Smooth muscle cell of the brain vasculature (primary cell): ENCODE measurements around the gene UNC5CL.

Experiments
- DNase-seq: peaks from one replicate; pipeline ENCODE4 v3.0.0-alpha.2; 2012; ENCODE audit warnings: low read depth, low spot score

UNC5CL gene

DNA sequence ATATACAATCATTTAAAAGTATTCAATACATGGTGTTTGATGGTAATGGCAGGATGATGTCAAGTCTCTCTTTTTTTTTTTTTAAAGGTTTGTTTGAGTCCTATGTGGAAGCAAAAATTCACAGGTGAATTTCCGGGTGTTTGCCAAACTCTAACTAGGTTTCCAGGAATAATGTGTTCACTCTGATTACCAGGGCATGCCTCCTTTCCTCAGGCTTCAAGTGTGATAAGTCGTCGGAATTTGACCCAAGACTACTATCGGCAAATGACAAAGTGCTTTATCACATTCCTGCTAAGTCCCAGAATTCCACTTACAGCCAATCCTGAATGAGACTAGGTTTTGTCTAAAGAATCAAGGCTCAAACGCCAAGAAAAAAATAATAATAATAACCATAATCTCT, 25.8 kb upstream of the UNC5CL start:
- no peak for DNase-seq

DNA sequence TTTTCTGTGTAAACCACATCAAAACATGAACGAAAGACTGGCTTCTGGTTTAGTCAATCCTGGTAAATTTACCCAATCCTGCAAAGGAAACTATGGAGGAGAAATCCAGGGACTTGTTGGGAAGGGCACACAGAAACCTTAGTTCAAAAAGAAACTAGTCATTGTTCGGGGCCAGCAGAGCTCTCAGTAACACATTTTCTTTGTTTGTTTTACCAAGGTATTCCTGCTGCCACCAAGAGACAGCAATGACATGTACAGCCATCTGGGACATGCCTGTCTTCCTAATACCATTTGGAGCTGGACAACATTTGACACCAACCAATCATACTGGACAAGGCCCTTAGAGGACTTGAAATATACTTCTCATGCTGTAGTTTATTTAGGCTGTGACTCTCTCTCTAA, 24.9 kb upstream of the UNC5CL start:
- DNase-seq = no peak

DNA sequence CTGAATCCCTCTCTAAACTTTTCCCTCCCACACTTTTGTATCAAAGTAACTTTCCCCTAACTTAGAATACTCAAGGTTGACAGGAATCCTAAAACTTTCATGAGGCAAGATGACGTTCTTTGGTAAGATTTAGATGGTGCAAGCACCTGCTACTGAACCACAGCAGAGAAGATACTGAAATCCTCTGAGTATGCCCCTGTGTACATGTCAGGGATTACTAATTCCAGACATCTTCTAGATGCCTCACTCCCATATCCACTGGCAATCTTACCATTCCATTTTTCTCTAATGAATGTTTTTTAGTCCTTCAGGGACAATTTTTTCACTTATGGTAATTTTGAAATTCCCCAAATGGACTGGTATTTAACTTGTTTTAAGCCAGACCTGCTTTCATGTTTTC, 23.0 kb upstream of the UNC5CL start:
- DNase-seq = no peak

DNA sequence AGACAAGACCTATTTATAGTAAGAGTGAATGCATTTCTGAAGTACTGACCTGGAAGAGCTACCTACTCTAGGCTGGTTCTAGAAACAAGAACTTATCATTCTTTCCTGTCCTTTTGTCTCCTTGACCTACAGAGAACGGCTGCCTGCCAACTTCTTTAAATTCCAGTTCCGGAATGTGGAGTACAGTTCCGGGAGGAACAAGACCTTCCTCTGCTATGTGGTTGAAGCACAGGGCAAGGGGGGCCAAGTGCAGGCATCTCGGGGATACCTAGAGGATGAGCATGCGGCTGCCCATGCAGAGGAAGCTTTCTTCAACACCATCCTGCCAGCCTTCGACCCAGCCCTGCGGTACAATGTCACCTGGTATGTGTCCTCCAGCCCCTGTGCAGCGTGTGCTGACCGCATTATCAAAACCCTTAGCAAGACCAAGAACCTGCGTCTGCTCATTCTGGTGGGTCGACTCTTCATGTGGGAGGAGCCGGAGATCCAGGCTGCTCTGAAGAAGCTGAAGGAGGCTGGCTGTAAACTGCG, 22.2 kb upstream of the UNC5CL start:
- no peak for DNase-seq

DNA sequence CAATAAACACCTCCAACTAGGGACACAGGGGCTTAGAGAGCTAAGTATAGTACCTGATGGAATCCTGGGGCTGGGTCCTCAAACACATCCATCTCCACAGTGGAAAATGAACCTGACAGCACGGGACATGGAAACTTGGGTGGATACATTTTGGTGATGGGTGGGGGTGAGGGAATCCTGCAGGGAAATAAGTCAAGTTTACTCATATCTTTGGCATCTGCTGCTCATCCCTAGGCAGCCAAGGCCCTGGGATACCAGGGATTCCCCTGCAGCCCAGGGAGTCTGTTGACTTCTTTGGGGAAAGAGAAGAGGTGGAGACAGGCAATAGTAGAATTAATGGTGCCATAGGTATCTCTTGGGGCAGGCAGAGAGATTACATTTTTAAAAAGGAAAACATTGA, 20.5 kb upstream of the UNC5CL start:
- DNase-seq = no peak

DNA sequence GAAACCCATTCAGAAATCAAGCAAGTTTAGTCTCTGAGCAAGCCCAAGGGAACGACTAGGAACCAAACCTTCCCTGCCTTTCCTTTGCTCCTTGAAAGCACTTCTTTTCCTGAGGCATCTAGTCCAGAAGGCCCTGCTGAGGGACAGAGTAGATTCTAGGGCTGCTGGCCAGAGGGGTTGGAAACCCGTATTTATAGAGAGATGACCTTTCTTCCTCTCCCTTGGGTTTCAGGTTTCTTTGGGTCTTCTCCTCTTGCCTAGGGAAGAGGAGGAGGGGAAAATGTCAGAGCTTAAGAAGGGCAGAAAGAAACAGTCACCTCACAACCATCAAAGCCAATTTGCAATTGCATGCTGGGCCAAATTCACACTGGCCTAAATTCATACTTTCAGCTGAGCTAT, 19.8 kb upstream of the UNC5CL start:
- DNase-seq = no peak

DNA sequence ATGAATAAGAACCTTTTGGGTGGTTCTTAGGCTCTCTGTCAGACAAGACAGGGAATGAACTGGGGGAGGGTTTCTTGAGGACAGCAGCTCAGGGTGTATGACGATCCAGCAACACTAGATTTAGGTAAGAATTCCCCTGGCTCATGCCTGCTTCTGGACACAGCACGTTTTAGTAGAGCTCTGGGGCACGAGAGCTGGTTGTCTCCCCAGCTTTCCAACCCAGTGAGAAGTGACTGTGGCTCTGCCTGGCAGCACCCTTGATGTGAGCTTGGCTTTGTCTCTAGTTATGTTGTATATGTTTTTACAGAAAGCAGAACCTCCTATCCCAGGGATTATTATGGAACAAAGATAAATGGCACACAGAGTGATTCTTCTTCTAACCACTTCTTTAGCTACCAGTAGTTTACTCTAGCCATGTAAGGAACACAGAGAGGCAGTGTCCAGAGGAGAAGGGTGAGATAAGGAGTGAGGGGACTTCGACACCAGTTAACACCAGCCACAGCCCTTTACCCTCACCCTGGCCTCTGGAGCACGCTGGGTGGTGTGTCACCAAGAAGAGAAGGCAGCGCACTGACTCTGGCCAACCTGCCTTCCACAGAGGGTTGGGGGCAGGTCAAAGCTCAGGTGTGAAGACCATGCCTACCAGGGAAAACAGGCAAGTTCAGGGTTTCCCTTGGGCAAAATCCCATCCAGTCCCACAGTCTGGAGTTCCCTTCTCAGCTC, 17.9 kb upstream of the UNC5CL start:
- no peak for DNase-seq

DNA sequence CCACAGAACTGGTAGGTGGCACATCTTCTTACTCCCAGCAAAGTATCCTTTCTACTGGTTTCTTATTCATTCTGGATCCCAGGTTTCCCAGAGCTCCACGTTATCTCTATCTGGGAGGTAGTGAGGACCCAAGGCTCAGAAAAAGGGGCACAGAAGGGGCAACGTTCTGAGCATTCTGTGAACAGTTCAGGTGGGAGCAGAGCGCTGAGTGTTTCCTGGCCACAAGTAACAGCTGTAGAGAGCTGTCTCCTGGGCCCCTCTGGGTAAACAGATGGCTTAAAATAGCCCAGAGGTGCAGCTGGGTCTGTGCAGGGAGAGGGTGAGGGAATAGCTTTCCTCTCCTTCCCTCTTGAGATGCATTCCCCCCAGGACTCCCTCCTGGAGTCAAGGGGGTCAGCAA, 16.1 kb upstream of the UNC5CL start:
- no peak for DNase-seq

DNA sequence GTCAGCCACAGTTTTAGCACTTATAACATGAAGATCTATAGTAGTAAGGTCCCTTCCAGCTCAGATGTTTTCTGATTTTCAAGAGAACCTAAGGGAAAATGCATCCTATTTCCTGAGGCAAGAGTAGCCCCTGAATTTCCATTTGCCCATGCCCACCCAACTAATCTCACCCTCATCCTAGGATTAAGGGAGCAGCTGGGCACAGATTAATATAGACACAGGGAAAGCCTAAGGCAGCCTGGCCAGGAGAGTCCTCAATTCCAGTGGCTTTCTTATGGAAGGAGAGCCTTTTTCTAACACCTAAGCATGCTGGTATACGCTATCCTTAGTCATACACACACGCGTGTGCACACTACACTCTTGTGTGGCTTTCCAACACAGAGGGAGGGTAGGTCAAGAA, 15.5 kb upstream of the UNC5CL start:
- DNase-seq = no peak

DNA sequence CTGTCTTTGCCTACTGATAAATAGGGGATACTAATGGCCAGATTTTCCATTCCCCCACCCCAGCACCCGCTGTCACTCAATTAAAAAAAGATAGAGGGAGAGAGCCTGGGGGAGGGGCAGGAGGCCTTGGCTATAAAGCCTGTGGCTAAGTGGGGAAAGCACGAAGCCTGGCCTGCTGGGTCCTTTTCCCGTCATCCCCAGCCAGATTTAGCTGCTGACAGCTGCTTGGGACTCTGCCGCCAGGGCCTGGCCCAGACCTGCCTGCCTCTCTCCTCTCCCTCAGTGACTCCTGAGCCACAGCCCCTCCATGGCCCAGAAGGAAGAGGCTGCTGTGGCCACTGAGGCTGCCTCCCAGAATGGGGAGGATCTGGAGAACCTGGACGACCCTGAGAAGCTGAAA, 14.0 kb upstream of the UNC5CL start, which contains the start of gene APOBEC2:
Gene APOBEC2, plus strand, starts transcription at position 162 of the 400 bp plus-strand sequence. Its CDS starts 146 bp downstream, at position 308.
- no peak for DNase-seq

DNA sequence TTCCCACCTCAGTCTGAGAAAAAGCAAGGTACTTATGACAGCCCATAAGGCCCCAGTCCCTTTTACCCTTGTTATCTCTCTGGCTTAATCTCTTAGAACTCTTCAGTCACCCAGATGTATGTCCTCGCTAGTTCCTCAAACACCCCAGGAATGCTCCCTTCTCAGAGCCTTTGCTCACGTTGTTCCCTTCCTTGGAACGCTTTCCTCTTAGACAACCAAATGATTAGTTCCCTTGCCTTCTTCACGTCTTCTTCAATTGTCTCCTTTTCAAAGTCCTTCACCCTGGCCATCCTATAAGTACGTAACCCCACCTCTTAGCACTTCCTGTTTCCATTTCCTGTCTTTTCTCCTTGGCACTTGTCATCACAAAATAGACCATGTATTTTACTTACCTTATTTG, 12.9 kb upstream of the UNC5CL start:
- DNase-seq = no peak

DNA sequence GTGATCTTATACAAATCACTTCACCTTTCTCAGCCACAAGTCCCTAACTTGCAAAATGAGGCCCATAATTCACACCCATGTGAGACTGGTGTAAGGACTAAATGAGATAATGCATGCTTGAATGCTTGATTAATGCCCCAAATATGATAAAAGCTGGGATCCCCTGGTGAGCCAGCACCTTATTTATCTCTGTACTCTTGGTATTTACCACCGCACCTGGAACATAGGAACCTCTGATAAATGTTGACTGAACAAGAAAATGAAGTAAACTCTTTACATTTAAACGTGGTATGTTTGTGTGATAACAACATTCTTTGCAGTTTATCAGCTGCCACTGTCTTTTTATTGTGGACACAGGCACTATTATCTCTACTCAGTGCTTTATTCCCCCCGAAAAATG, 11.5 kb upstream of the UNC5CL start:
- no peak for DNase-seq

DNA sequence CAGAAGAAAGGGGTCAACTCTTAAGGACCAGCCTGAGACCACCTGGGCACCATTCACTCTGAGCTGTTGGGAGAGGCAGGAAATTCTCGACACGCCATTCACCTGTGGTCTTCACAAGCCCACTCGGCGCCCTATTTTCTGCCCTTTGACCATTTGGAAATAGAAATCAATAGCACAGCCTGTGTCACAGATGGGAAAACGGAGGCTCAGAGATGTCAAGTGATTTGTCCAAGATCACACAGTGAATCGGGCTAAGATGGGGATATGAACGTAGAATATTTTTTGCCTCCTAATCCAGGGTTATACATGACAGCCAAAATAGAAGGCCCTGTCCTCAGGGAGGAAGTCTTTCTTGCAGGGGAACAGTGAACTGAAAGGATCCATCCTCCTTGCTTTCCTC, 10.9 kb upstream of the UNC5CL start:
- no peak for DNase-seq

DNA sequence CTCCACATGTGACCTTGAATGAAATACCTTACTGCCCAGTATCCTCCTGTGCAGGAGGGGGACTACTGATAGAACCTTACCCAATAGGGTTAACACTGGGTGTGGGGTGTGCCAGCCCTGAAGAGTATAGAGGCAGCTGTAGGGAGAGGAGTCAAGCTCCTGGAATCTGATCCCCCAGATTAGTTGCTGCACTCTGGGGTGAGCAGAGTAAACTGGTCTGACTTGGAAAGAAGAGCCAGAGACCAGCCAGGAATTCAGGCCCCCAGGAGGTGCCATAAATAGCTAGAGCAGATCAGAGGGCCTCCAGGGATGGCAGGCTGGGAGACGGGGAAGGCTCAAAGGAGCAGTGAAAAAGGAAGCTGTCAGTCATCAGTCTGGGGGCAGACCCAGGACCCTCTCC, 10.5 kb upstream of the UNC5CL start:
- DNase-seq = no peak

DNA sequence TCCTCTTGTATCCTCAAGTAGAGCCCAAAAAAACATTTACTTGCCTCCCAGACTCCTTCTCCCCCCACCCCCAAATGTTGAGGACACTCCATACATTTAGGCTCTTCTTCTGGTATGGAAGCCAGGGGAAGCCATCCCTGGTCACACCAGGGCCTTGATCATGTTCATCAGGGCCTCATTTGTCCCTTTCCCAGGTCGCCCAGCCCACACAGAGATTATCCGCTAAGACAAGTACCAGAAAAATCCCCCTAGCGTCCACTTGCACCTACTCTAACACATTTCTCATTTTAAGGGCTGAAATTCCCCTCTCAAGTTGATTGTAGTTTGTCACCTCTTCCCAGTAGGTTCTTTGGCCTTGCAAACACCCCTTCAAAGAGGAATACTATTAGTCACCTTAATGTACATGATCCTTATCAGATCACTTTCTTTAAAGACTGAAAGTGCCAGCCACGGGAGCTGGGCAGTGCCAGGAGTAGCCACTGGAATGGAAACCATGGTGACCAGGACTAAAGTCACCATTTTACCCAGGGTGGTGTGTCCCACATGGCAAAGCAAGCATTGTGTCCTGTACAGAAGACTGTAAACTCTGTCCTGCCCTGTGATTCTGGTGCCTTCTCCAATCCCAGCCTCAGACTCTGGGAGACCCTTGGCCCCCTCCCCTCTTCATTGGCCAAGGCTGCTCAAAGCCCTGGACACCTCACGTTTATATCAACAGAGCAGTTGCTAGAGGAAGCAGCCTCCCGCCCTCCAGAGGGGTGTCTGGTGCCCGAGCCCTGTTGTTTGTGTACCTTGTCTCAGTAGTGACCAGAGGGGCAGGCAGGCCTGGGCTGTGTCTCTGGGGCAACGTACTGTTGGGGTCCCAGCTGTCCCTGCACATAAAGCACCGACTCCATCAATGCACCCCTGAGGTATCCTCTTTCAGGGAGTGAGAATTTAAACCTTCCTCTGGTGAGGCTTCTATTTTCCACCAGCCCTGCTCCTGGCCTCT, 9.0 kb upstream of the UNC5CL start:
- no peak for DNase-seq

DNA sequence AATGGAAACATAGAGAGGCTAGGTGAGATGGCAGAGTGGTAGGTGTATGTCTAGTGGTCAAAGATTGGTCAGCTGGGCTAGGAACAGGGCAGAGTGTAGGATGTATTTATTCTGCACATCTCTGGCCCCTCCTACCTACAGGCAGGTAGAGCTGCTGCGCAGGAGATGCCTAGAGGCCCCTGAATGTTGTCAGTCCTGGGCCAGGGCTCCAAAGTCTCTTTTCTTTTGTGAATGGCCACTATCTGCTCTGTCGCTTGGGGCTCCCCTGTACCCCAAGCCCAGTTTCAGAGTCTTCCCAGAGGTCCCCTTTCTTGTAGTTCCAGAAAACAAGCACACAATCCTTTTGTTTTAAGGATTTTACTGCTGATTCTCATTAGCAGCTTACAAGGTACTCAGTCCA, 8.3 kb upstream of the UNC5CL start:
- DNase-seq = no peak

DNA sequence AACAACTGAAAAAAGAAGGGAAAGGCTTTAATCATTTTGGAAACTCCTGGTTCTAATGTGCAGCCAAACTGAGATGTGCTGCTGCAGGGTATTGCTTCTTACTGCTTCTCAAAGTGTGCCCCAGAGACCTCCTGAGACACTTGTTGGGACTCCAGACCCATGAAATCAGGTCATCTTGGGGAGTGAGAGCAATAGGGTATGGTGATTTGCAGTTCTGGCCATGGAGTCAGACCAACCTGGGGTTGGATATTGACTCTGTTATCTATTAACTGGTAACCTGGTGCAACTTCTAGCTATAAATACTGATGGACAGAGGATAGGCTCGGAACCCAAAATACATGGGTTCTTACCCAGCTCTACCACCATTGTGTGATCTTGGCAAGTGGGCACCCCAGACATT, 7.1 kb upstream of the UNC5CL start:
- DNase-seq = no peak

DNA sequence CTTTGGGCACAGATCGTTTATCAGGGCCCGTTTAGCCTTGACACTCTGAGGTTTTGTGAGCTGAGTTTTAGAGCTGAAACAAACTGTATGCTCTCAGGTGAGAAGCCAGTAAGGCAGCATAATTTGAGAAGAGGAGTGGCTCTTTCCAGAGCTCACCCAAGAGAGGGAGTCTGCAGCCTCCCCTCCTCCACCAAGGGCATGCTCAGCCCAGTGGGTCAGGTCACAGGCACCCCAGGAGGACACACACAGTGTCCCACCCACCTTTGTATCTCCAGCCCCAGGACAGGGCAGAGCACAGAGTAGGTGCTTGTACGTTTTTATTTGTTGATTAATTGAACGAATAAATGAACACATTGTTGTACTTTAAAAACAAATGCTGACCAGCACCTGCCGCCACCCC, 6.6 kb upstream of the UNC5CL start:
- DNase-seq = no peak

DNA sequence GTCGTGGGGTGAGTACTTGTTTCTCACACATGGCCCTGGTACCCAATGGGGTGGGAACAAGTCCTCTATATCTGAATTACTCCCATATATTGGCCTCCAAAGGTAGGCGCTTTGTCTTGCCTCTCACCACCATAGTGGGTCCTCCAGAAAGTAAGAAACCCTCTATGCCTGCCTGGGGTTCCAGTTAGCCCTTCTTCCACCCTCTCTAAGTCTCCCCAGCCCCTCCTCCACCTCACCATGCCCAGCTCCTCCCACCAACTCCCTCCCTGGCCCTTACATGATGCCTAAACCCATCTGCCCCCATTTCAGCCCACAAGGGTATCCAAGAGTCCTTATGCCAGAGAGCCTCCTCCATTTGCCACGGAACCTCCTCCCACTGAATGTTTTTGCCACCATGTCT, 4.1 kb upstream of the UNC5CL start:
- DNase-seq = no peak

DNA sequence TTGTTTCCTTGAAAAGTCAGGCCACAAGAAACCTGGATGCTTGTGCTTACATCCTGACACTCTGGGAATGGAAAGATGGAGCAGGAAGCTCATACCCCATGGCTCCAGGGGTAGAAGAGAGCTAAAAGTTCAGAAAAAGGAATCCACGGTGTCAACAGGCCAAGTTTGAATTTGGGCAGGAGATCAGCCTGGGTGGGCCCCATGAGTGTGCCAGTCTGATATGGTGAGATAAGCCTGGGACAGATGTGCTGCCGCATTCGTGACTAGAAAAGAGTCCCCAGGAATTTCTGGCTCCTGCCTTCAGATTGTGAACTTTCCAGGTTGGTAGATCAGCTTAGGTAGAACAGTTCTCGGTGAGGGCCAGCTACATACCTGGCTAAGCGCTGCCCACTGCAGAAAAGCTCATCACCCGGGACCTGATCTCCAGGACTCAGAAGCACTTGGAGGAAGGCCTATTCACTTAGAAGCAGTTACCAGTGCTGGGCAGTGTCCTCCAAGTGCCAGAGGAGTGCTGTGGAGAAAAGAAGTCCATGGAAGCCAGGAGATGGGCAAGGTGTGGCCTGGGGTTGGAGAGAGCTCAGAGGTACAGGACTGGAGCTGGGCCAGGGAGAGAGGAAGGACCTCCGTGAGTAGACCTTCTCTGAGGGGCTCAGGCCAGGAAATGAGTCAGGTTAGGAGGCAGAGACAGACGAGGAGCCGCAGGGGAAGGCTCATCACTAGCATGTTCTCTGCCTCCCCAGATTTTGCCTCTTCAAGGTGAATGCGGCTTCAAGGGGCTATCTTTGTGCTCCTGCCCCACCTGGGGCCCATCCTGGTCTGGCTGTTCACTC, 3.4 kb upstream of the UNC5CL start, which contains the start of gene TSPO2:
Gene TSPO2, plus strand, starts transcription at position 242 of the 830 bp plus-strand sequence. Its CDS starts 519 bp downstream, at position 761.
- DNase-seq = no peak

DNA sequence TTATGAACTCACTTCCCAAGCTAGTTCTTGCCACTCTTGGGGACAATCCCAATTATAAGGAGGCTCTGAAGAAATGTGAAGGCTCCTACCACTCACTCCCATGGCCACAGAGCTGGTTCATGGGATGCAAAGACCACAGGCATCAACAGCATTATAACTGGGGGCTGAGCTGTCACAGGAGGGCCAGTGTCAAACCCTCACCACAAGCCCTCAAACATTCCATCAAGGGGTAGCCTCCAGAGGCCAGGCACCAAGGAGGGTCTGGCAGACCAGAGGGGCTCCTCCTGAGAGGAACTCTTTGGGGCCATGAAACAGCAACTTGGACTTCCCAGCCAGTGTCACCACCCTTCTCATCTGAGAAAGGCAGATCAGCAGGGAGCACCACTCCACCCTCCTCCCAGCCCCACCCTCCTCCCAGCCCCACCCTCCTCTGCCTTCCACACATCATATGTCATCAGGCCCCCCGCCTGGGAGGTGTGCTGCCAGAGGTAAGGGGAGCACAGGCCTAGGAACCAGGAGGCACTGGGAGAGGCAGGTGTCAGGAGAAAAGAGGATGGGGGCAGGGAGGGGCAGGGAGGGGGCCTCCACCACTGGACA, 2.0 kb upstream of the UNC5CL start:
- no peak for DNase-seq
